HG02840 (cell line): Measurements from ENCODE around the gene HEATR5B.
"Not testable (repeated sequence)": the region's sequence is repeated elsewhere in the genome, so short reads cannot be mapped to it uniquely, and the experiment has no call there.

ENCODE experiments used
- ATAC-seq: cut with Tn5 transposase; IDR thresholded peaks from one replicate; pipeline ENCODE4 v1.9.1; 2021; ENCODE audit warnings: mild to moderate bottlenecking, moderate library complexity, moderate number of reproducible peaks; ENCODE audit not compliant: unreplicated experiment, low FRiP score

HEATR5B gene

DNA sequence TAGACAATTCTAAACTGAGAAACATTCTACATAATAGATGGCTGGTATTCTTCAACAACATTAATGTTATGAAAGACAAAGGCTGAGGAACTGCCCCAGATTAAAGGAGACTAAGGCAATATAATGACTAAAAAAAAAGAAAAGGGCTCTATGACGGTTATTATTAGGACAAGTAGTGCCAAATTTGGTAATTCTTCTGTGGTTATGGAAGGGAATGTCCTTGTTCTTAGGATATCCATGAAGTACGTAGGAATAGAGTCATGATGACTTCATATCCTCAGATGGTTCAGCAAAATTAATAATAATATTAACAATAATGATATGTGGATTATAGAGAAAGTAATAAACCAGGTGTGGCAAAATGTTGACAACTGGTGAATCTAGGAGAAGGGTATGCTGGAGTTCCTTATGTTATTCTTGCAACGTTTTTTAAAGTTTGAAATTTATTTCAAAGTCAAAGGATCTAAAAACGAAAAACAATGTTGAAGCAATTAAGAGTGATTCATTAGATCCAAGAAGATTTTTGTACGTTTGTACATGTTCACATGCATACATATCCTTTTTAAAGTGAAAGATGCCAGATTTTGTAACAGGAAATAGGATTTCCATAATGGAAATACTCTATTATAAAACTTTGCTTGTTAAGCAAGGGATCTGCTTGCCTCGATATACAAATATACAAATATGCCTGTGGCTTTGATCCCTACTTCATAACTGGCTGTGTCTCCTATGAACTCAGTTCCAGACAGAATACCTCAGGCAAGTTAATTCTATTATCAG, 90.1 kb downstream of the HEATR5B start:
- ATAC-seq, result no peak

DNA sequence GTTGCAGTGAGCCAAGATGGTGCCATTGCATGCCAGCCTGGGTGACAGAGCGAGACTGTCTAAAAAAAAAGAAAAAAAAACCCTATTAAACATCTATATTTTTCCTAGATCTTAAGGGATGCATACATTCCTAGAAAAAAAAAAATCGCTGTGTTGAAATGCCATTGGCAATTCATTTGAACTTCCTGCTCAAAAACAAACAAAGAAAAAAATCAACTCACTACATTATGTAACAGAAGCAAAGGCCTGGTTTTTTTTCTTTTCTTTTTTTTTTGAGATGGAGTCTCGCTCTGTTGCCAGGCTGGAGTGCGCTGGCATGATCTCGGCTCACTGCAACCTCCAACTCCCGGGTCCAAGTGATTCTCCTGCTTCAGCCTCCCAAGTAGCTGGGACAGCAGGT, 96.2 kb downstream of the HEATR5B start:
- ATAC-seq, result no peak

DNA sequence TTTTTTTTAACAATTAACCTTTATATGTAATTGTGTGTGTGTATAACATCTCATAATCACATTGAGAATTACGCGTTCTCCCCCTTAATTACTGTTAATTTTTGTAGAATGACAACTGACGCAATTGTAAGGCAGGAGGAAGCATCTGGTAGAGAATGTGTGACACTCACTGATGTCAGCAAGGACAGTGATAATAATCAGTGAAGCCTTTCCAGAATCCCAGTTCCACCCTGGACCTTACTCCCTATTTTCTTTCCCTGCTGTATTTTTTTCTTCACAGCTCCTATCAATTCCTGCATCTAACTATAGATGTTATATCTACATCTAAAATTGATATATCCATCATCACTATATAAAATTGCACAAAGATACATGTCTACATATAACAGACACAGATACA, 101.7 kb downstream of the HEATR5B start:
- ATAC-seq, result no peak

DNA sequence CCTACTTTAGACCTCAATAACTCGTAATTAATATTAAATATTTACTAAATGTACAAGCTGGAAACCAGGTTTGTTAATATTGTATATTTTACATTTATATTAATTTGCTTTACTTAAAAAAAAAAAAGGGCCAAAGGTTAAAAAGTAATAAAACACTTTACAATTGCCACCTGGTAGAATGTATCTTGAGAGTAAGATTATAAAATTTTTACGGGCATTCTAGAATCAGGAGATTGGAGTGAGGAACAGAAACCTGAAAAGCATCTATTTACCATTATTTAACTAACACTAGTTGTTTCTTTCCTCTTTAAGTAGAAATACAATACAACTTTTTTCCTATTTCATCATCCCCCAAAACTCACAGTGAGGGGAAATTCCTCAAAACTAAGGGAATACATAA, 102.3 kb downstream of the HEATR5B start:
- ATAC-seq, result no peak

DNA sequence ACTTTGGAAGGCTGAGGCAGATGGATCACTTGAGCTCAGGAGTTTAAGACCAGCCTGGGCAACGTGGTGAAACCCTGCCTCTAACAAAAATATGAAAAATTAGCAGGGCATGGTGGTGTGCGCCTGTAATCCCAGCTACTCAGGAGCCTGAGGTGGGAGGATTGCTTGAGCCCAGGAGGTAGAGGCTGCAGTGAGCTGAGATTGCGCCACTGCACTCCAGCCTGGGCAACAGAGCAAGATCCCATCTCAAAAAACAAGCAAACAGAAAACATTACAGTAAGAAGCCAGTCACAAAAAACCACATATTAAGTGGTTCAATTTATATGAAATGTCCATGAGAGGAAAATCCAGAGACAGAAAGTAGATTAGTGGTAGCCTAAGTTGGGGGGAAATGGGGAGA, 105.2 kb downstream of the HEATR5B start:
- not testable (repeated sequence) for ATAC-seq

DNA sequence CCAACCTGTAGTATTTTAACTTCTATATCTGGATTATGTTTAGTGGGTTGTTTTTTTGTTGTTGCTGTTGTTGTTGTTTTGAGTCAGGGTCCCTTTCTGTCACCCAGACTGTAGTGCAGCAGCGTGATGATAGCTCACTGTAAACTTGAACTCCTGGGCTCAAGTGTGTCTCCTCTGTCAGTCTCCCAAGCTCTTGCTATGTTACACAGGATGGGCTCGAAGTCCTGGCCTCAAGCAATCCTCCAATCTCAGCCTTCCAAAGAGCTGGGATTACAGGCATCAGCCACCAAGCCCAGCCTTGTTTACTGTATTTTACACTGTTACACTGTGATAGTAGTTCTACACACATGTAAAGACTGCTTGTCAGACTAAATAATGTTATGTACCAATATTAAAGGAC, 108.1 kb downstream of the HEATR5B start:
- ATAC-seq, result no peak

DNA sequence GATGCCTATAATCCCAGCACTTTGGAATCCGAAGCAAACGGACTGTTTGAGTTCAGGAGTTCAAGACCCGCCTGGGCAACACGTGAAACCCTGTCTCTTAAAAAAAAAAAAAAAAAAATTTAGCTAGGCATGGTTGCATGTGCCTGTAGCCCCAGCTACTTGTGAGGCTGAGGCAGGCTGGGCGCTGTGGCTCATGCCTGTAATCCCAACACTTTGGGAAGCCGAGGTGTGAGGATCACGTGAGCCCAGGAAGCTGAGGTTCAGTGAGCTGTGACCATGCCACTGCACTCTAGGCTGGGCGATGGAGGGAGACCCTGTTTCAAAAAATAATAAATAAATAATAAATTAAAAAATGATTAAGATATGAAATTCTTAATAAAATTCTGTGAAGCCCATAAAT, 108.9 kb downstream of the HEATR5B start:
- no peak for ATAC-seq

DNA sequence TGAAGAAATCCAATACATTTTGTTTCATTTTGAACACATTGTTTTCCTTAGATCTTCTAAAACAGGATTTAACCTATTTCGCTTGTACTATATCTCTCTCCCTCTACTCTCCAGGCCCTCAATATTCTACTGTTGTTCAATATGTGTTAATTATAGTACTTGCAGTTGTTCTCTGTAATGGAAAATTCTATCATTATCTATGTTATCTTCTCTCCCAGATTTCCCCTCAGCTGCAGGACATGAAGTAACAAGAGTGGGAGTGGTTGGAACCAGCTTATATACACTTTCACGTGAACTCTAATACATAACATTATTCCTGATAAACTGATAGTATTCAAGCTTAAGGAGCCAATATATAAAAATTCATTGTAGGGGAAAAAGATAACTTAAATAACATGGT, 110.9 kb downstream of the HEATR5B start:
- ATAC-seq, result no peak

DNA sequence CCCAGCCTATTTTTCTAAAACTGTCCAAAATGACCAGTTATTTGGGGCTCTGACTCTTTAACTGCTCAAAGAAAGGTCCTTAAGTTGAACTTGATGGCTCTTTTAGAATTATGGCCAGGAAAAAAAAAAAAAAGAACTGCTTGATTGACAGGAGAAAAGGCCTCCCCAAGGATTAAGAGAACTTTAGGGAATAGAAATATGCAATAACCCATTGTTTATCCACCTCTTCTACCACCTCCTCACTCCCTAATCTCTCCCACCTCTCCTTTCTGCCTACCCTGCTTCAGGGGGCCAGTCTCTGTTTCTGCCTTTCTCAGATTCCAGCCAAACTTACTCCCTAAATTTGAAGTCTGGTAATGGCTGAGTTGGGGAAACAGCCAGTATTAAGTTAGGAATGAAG, 112.2 kb downstream of the HEATR5B start:
- ATAC-seq, result no peak

DNA sequence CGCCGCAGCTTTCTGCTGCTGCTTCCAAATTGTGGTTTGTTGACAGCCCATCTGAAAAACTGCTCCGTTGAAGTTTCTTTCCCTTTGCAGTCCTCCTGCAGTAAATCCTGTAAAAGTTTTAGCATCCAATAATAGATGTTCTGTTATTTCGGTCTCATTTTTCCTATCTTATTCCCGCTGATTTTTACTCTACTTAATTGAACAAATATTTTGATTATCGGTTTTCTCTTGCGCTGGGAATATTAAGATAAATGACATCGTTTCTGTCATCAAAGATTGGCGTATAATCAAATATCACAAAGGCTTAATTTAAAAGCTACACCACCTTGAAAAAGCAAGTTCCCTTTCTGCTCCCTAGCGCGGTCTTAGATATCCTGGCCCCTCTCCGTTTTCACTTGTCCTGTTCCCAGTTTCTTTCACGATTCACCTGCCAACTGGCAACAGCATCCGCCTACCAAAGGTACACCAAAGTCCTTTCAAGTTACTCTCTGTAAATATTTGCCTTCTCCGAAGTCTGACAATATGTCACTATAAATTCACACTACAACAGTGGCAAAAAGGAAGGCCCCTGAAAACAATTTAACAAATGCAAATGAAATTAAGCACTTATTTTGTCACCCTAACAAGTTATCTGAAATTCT, 116.8 kb downstream of the HEATR5B start:
- no peak for ATAC-seq

DNA sequence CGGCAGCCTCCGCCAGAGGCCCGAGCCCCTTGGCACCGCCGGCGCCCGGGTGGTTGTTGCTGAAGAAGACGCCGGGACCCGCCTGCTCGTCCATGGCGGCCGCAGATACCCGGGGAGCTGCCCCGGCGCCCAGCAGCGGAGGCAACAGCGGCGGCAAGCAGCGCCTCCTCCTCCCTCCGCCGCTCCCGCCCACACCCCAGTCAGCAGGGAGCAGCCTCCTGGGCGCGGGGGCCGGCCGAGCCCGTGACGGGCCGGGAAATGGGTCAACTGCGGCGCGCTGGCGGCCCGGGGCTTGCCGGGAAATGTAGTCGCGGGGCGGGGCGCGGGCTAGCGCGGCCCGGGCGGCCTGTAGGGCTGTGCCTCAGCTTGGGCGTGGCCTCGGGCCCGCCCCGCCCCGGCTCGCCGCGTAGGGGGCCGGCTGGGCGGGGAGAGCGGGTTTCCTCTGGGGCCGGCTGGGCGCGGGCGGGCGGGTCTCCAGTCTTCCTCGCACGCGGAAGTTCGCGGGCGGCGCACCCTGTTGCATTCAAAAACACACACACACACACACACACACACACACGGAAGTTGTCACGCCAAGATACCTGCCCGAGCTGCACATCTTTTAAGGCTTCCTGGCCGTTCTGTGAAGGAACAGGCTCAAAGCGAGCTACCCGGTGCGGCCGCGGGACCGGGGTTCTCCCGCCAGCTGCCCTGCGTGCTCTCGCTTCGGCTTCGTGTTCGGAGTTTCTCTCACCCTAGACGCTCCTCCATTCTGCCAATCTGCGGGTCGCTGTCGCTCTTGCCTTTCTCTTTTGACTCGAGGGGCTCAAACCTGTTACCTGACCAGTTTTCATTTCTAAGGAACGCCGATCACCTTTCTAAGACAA, 117.6 kb downstream of the HEATR5B start, which contains the start of gene STRN:
Gene STRN, minus strand, starts transcription at position 167 of the 866 bp plus-strand sequence. Its CDS starts 73 bp downstream, at position 94.
- ATAC-seq, result peak; percentile 98

DNA sequence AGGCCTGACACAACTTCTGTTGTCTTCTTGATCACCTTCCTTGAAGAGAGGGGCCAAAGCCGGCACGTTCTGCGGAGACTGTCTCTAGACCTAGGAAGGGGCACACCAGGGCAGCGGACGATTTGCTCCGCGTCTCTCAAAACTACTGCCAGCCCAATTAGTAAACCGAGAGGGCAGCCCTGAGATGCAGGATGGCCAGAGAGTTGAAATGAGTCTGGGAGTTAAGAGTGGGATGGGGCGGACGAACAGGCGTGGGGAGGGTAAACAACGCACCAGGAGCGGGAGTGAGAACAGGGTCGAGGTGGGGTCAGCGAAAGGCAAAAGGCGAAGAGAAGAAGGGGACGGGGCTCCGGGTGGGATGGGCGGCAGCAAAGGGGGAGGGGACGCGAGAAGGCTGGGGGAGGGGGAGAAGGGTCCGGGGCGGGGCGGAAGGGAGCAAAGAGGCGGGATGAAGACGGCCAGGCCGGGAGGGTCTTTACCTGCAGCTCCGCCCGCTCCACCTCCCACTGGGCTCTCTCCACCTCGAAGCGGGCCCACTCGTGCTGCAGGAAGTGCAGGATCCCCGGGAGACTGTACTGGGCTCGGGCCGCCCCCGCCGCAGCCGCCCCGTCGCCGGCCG, 118.3 kb downstream of the HEATR5B start:
- ATAC-seq, result peak; percentile 34

DNA sequence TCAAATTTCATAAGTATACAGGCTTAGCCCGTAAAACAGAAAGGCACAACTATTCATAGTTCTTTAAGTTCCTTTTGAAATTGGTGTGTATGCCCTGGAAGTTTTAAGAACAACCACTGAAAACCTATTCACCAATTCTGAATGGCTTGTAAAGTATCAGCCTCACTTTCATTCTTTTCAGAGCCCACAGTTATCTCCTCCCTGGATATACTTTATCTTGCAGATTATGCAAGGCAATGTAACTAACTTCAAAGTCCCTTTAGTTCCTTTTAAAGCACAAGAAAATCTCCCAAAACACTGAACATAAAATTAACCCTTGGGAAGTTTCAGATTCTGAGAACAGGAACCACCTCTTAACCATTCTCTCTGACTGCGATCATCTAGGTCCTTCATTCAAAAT, 119.0 kb downstream of the HEATR5B start:
- ATAC-seq, result no peak

DNA sequence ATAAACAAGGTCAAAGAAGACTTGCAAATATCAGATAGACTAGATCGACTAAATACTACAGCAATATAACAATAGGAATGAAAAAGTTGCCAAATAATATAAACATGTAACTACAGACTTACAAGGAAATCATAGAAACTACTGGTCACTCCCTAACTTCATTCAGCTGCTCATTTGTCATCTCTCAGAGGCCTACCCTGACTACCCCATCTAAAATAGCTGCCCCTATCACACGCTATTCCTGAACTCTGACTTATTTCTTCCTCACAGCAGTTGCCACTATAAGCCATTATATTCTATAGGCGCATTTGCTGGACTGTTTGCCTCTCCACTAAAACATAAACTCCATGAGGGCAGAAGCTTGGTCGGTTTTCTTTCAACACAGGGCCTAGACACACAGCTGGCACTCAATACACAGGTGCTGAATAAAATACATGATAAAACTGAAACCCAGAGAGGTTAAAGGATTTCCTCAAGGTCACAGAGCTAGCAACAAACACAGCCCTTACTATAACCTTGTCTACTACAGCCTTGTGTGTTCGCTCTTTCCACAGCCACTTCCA, 119.6 kb downstream of the HEATR5B start:
- no peak for ATAC-seq

DNA sequence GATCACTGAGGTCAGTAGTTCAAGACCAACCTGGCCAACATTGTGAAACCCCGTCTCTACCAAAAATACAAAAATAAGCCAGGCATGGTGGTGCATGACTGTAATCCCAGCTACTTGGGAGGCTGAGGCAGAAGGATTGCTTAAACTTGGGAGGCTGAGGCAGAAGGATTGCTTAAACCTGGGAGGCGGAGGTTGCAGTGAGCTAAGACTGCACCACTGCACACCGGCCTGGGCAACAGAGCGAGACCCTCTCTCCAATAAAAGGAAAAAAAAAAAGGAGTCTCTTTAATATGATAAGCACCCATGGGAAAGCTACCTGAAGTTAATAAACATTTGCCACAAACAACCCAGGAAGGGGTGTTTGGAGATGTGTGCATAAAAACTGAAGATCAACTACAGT, 120.4 kb downstream of the HEATR5B start:
- no peak for ATAC-seq

DNA sequence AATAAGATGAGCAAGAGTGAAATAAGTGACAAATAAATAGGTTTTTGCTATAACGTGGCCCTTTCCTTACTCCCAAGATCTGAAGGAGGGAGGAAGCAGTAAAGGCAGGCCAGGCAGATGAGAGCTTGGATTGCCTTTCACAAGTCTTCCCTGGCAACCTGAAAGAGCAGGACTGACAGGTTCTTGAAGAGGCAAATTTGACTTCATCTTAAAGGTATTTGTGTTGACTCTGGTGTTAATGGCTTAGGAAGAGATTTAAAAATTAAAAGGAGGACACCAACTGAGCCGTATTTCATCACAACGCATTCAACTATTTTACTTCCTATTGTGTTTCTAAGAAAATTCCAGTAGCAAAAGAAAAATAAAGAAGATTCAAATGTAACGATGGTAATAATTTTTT, 121.1 kb downstream of the HEATR5B start:
- ATAC-seq, result no peak

DNA sequence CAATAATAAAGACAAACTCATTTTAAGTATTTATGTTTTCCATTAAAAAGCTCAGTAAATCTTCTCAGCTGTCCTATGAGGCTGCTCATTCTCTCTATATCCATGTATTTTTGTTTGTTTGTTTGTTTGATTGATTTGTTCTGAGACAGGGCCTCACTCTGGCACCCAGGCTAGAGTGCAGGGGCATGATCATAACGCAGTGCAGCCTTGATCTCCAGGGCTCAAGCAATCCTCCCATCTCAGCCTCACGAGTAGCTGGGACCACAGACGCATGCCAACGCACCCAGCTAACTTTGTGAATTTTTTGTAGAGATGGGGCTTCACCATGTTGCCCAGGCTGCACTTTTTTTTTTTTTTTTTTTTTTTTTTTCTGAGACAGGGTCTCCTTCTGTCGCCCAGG, 123.4 kb downstream of the HEATR5B start:
- ATAC-seq, result no peak

DNA sequence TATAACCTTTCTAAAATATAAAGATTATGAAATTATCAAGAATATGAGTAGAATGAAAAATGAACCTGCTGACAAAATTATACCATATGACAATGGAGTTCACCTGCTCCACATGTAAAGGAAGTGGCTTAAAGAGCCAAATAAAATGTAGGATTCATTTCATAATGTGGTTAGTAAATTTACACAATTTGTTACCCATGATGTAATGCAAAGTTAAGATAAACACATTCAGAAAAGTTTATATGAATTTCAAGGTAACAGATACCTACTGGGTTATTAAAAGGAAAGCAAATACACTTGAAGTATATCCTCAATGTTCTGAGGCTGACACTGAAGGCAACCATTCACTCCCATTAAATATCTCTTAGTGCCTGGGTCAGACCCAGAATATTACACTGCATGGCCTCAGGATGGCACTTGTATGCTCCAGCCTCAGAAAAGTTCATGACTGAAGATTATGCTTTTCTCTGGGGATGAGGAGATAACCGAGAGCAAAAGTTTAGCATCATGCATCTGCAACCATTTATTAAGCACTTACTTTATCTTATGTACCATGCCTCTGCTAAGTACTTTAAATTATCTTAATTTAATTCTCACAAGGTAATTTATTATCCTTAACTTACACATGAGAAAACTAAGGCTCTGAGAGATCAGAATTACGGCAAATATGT, 124.0 kb downstream of the HEATR5B start:
- no peak for ATAC-seq

DNA sequence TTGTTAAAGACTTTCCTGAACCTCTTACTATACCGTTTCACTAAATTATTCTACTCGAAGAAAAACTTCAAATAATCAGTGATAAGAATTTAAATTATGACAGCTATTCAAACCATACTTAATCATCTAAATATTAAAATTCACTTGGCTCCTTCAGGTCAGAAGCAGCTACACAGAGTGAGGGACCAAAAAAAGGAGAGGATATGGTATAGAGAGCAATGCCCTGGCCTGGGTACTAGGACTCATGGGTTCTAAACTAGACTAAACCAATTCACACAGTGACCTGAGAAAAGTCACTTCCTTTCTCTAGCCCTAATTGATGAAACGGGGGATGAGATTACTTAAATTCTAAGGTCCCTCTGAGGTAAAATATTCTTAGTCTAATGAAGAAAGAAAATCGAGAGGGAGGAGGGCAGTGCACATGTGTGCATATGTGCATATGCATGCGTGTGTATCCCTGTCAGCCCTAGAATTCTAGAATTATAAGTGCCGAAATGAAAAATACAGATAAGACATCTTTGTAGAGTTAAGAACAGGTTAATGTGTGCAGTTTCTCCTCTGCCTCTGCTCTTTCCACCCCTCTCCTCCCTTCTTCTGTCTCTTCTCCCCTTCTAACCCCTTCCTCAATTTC, 129.1 kb downstream of the HEATR5B start:
- no peak for ATAC-seq
